Ascending aorta (tissue), 2 donors: Measurements from ENCODE around the gene ANKRD63. TPM values are rescaled to one million over a fixed set of nuclear protein-coding genes. Genes with fewer than 3 reads are reported as not detected.

Source experiments
- DNase-seq, 2 donors: peaks; one replicate each; pipeline ENCODE4 v3.0.0-alpha.2; 2019; ENCODE audit warnings: low spot score in 2 of 2
- H3K27ac ChIP-seq, 2 donors: fragments of 200-600 bp; sonication (generic); one replicate each; pipeline ENCODE4 v1.5.1; 2016 to 2017; ENCODE audit warnings: mild to moderate bottlenecking in 1 of 2
- H3K27me3 ChIP-seq: fragments of 200-600 bp; sonication (generic); one replicate; pipeline ENCODE4 v1.5.1; 2017
- H3K36me3 ChIP-seq, 2 donors: fragments of 200-600 bp; sonication (generic); one replicate each; pipeline ENCODE4 v1.5.1; 2016
- H3K4me1 ChIP-seq, 2 donors: fragments of 200-600 bp; sonication (generic); one replicate each; pipeline ENCODE4 v1.5.1; 2016 to 2017; ENCODE audit warnings: mild to moderate bottlenecking in 1 of 2
- H3K4me3 ChIP-seq, 2 donors: fragments of 200-600 bp; sonication (generic); one replicate each; pipeline ENCODE4 v1.5.1; 2016 to 2017; ENCODE audit warnings: mild to moderate bottlenecking in 1 of 2
- H3K9me3 ChIP-seq, 2 donors: fragments of 200-600 bp; sonication (generic); one replicate each; pipeline ENCODE4 v1.5.1; 2016
- intact Hi-C: fragments of 100-400 bp; cut with DNase I; formaldehyde crosslinking; loops from one replicate; pipeline ENCODE4 v1.15.1; 2023
- total RNA-seq: library from RNA; depleted of rRNA; stranded (reverse); fragments of >200 nt; gene quantifications from one replicate; pipeline ENCODE4 v1.1.0, GENCODE V29; 2016
- TF ChIP-seq, protein P1 (sequence below), 3 experiments: fragments of 200-600 bp in 2 of 3; fragments of 450-650 bp in 1 of 3; sonication (generic) in 2 of 3; IDR thresholded peaks; one replicate each; pipeline ENCODE4 v1.5.1; 2016 to 2019; ENCODE audit warnings: antibody characterized with exemption in 3 of 3, mild to moderate bottlenecking in 1 of 3, moderate library complexity in 1 of 3

Gene ANKRD63
- total RNA-seq, 1 donor from 2014 or later, result not detected

- Histone ChIP-seq H3K9me3 (no peaks in the 10 kb centered on the region), H3K4me3 (no peak overlapping the region), H3K36me3 (no peaks in the 10 kb centered on the region), H3K4me1 (peaks cover 0 to 5% of the 10 kb centered on the region in 2 donors), H3K27me3 (no peaks in the 10 kb centered on the region), H3K27ac (no peak overlapping the region)
- DNase-seq, result no peak
- TF ChIP-seq, protein P1, sequence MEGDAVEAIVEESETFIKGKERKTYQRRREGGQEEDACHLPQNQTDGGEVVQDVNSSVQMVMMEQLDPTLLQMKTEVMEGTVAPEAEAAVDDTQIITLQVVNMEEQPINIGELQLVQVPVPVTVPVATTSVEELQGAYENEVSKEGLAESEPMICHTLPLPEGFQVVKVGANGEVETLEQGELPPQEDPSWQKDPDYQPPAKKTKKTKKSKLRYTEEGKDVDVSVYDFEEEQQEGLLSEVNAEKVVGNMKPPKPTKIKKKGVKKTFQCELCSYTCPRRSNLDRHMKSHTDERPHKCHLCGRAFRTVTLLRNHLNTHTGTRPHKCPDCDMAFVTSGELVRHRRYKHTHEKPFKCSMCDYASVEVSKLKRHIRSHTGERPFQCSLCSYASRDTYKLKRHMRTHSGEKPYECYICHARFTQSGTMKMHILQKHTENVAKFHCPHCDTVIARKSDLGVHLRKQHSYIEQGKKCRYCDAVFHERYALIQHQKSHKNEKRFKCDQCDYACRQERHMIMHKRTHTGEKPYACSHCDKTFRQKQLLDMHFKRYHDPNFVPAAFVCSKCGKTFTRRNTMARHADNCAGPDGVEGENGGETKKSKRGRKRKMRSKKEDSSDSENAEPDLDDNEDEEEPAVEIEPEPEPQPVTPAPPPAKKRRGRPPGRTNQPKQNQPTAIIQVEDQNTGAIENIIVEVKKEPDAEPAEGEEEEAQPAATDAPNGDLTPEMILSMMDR (IDR thresholded peaks at IDR 0.05), result no peak
- intact Hi-C loops, result no loop called here
These were observed 9.4 kb upstream of the ANKRD63 start for GRCh38 chr15:40292246-40292645.

DNA sequence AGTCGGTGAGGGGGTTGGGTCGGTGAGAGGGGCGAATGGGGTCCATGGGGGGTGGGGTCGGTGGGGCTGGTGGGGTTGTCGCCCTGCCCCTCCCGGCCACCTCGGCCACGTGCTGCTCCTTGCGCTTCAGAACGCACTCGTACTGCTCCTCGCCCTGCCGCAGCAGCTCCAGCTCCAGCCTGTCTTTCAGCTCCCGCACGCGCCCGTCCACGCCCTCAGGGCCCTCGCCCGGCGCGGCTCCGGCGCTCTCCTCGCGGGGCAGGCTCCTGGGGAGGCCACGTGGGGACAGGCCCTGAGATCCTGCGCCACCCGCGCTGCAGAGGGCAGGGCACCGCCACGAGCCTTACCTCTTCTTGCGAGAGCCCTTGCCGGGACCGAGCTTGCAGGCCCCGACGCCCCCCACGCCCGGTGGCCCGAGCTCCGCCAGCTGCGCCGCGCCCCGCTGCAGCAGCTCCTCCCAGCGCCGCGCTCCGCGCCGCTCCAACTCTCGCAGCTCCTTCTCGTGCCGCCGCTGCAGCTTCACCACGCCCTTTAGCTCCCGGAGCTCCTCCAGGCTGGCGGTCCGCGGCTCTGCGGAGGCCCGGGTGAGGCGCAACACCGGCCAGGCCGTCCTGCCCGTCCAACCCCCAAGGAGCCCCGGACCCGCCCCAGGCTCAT is 8.2 kb upstream of the ANKRD63 start:
- intact Hi-C loops, result no loop called here
- TF ChIP-seq, protein P1 (IDR thresholded peaks at IDR 0.05), result no peak
- Histone ChIP-seq H3K27ac (no peak overlapping the region), H3K4me3 (peak overlapping the region; percentile 43 to 59), H3K27me3 (no peaks in the 10 kb centered on the region), H3K9me3 (no peaks in the 10 kb centered on the region), H3K36me3 (no peaks in the 10 kb centered on the region), H3K4me1 (peaks cover 0 to 5% of the 10 kb centered on the region in 2 donors)
- no peak for DNase-seq

- Histone ChIP-seq H3K9me3 (no peaks in the 10 kb centered on the region), H3K4me3 (peak overlapping the region; percentile 43 to 59), H3K27ac (no peak overlapping the region), H3K4me1 (peaks cover 0 to 5% of the 10 kb centered on the region in 2 donors), H3K36me3 (no peaks in the 10 kb centered on the region), H3K27me3 (no peaks in the 10 kb centered on the region)
- intact Hi-C loops, result no loop called here
- no peak for DNase-seq
- TF ChIP-seq, protein P1 (IDR thresholded peaks at IDR 0.05), result no peak
These were observed 7.7 kb upstream of the ANKRD63 start for GRCh38 chr15:40290545-40290917.

- no peak overlapping the region for H3K4me3 ChIP-seq
- DNase-seq, result no peak
- H3K36me3 ChIP-seq, result no peaks in the 10 kb centered on the region
- TF ChIP-seq, protein P1 (IDR thresholded peaks at IDR 0.05), result no peak
- intact Hi-C loops, result no loop called here
- H3K9me3 ChIP-seq, result no peaks in the 10 kb centered on the region
- H3K27ac ChIP-seq, result no peak overlapping the region
- no peaks in the 10 kb centered on the region for H3K27me3 ChIP-seq
- peaks cover 0 to 5% of the 10 kb centered on the region in 2 donors for H3K4me1 ChIP-seq
These were observed 6.4 kb upstream of the ANKRD63 start for GRCh38 chr15:40289140-40289775.

DNA sequence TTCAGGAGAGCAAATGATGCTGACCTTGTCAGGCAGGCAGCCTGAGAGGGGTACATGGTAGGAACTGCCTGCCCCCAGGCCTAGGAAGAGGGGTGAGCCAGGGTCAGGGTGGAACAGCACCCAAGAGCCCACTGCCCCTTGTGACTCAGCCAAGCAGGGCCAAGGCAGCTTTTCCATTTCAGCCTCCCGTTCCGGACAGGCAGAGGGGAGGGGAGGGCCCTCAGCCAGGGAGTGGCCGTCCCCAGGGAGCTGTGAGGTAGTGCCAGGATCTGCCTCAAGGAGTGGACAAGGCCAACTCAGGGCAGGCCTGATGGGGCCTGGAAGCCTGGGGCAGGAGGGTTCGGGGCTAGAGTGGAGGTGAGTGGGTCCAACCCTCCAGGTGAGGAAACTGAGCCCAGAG is 5.1 kb upstream of the ANKRD63 start:
- H3K9me3 ChIP-seq, result no peaks in the 10 kb centered on the region
- TF ChIP-seq, protein P1 (IDR thresholded peaks at IDR 0.05), result no peak
- H3K4me1 ChIP-seq, result peaks cover 4 to 7% of the 10 kb centered on the region in 2 donors
- H3K27me3 ChIP-seq, result peaks cover 3% of the 10 kb centered on the region
- H3K27ac ChIP-seq, result no peak overlapping the region
- H3K36me3 ChIP-seq, result no peaks in the 10 kb centered on the region
- DNase-seq, result no peak
- no peak overlapping the region for H3K4me3 ChIP-seq
- intact Hi-C loops, result no loop called here
